ENCODE data around the gene ALDH18A1. TPM values are rescaled to one million over a fixed set of nuclear protein-coding genes. Genes with fewer than 3 reads are reported as not detected.

Gene ALDH18A1
- total RNA-seq, 1 experiment from 2014 or later = 114 TPM

DNA sequence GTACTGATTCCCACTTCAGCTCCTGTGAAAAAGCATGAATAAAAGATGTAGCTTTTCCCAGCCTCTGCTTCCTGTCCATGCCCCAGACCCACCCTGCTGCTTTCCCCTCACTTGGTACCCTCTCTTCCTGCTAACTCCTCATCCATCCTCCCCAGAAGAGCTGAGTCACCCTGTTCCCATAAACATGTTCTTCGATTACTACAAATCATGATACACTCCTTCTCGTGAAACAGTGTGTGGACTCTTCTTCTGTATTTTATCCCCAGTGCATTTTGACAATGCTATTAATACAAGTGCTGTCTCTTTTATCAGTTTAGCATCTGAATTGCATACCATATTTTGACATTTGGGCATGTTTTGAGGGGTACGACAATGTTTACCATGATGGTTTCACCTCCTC lies 49.6 kb downstream of the ALDH18A1 start:
- no peak overlapping the region for H3K18ac ChIP-seq (ENCODE audit: insufficient read length, low read depth, low read length)
- H3K23ac ChIP-seq (ENCODE audit: insufficient read length, low read depth, low read length) = no peak overlapping the region
- H3K4ac ChIP-seq (ENCODE audit: low read depth, low read length) = no peak overlapping the region
- H3K27me3 ChIP-seq (ENCODE audit: insufficient read depth, low read length) = no peaks in the 10 kb centered on the region
- no peaks in the 10 kb centered on the region for H3K79me2 ChIP-seq (ENCODE audit: insufficient read depth, low read length)
- H3K9ac ChIP-seq (ENCODE audit: extremely low read depth, insufficient read length, low read length) = no peak overlapping the region
- no peak overlapping the region for H2BK20ac ChIP-seq (ENCODE audit: low read depth, low read length, poor library complexity, severe bottlenecking)
- H3K9me3 ChIP-seq (ENCODE audit: control insufficient read depth, low read depth, low read length) = no peaks in the 10 kb centered on the region
- no peak overlapping the region for H3T11ph ChIP-seq (ENCODE audit: low read length)
- no peaks in the 10 kb centered on the region for H3K79me1 ChIP-seq (ENCODE audit: insufficient read depth, low read depth, low read length, poor library complexity, severe bottlenecking)
- Mint-ChIP-seq H3K27ac (no peak overlapping the region; a peak in 2 of 7 replicates), H3K27me3 (ENCODE audit: low read depth) (no peaks in the 10 kb centered on the region), H3K9me3 (no peaks in the 10 kb centered on the region), H3K4me1 (peaks cover 10 to 11% of the 10 kb centered on the region in 2 experiments), H3K36me3 (ENCODE audit: insufficient read depth in 1 of 3, low read depth in 3 of 3) (peaks cover 25 to 72% (median 48%) of the 10 kb centered on the region in 3 experiments; a peak in 6 of 7 replicates), H3K4me3 (no peak overlapping the region)
- TF ChIP-seq CTCF (conservative IDR thresholded peaks at IDR 0.05) = no peak
- no peak overlapping the region for H3K56ac ChIP-seq (ENCODE audit: insufficient read length, low read depth, low read length)
- no peak overlapping the region for H3K4me2 ChIP-seq (ENCODE audit: insufficient read depth, insufficient read length, low read length)
- H2AK5ac ChIP-seq (ENCODE audit: insufficient read length, low read length) = no peak overlapping the region
- H4K20me1 ChIP-seq (ENCODE audit: control insufficient read depth, insufficient read depth, insufficient read length) = no peaks in the 10 kb centered on the region
- no peak overlapping the region for H2BK12ac ChIP-seq (ENCODE audit: insufficient read length, low read depth, low read length)
- H2BK15ac ChIP-seq (ENCODE audit: low read depth, low read length) = no peak overlapping the region
- no peak overlapping the region for H2AFZ ChIP-seq (ENCODE audit: low read length)
- no peak for DNase-seq
- no peaks in the 10 kb centered on the region for H3K23me2 ChIP-seq (ENCODE audit: insufficient read length, low read depth, low read length, poor library complexity, severe bottlenecking)
- no peak overlapping the region for H2BK120ac ChIP-seq (ENCODE audit: low read depth, low read length, poor library complexity, severe bottlenecking)
- no CpG with 5 or more reads among the region's 3 CpGs for WGBS (ENCODE audit: extremely low coverage, insufficient read length, low lambda C conversion rate)
- H2BK5ac ChIP-seq (ENCODE audit: insufficient read length, low read length) = no peak overlapping the region
- no peak overlapping the region for H4K8ac ChIP-seq (replicated peaks; ENCODE audit: insufficient read length, low read depth, low read length)
- H3K4me1 ChIP-seq (ENCODE audit: insufficient read depth, low read length) = no peaks in the 10 kb centered on the region
- no peak overlapping the region for H4K5ac ChIP-seq (ENCODE audit: insufficient read length, low read depth, low read length)
- no peak overlapping the region for H3K27ac ChIP-seq (ENCODE audit: insufficient read length, low read depth, low read length)
- H4K91ac ChIP-seq (ENCODE audit: insufficient read length, low read depth, low read length) = no peak overlapping the region
- H3K14ac ChIP-seq (ENCODE audit: insufficient read depth, low read length) = no peak overlapping the region

Measured in H9 (cell line).